ENCODE data around the gene PFKFB3. TPM values are rescaled to one million over a fixed set of nuclear protein-coding genes. Genes with fewer than 3 reads are reported as not detected.

Gene PFKFB3
- total and polyA plus RNA-seq, 9 of the 15 experiments (the other 6 are each of a cell fraction or from before 2014, with no cell fraction given) = 0.46 to 21.6 (median 7.8) TPM

DNA sequence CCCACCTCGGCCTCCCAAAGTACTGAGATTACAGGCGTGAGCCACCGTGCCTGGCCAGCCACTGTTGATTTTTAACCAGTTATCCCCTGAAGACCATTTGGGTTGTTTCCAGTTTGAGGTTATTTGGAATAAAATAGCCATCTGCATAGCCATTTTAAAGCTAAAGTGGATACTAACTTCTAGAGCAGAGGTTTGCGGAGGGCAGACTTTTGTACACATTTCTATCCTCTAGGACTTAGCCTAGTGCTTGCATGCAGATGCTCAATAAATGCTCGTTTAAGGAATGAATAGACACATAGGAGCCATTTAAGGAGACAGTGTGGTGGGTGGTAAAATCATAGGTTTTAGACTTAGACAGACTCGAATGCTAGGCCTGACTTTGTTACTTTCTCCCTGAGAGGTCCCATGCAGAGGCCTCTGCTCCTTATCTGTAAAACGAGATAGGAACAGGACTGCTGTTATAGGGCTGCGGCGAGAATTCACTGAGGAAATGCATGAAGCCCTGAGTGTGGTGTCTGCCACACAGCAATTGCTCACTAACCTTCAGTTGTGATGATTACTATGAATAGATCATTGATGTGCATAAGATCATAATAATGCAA lies 75.9 kb downstream of the PFKFB3 start:
- DNase-seq (ENCODE audit: extremely low read depth in 1 of 4, low spot score in 3 of 4) (peak in 1 of 4 experiments; percentile 14), ATAC-seq (peak; percentile 31; the same call in 1 of the 3 replicates), FAIRE-seq (peak; percentile 65)
- Histone ChIP-seq H2AFZ (ENCODE audit: low read depth, low read length) (peak overlapping the region; percentile 25; the same call in 1 of the 2 replicates), H3K4me1 (replicated peaks in 1 of 2; ENCODE audit: control insufficient read depth in 2 of 2, insufficient read depth in 2 of 2, low read length in 2 of 2) (peaks cover 5 to 17% of the 10 kb centered on the region in 2 experiments), H3K79me2 (ENCODE audit: control insufficient read depth, insufficient read depth, low read length) (no peaks in the 10 kb centered on the region), H3K9ac (ENCODE audit: insufficient read depth in 1 of 2, low read depth in 2 of 2, low read length in 2 of 2) (no peak overlapping the region), H3K9me1 (ENCODE audit: control insufficient read depth, insufficient read depth, low read length) (no peaks in the 10 kb centered on the region), H3K36me3 (ENCODE audit: control insufficient read depth, insufficient read depth, low read length) (no peaks in the 10 kb centered on the region), H3K4me3 (no peak overlapping the region), H4K20me1 (replicated peaks; ENCODE audit: control insufficient read depth, insufficient read depth, low read length) (no peaks in the 10 kb centered on the region), H3K27me3 (ENCODE audit: control insufficient read depth in 2 of 2, insufficient read depth in 2 of 2, low read length in 2 of 2) (peaks cover 3 to 14% of the 10 kb centered on the region in 2 experiments; a peak in 3 of 5 replicates), H3K27ac (ENCODE audit: extremely low read depth, low read depth, low read length) (no peak overlapping the region), H3K4me2 (ENCODE audit: insufficient read depth, low read length) (no peak overlapping the region), H3K9me3 (replicated peaks; ENCODE audit: control insufficient read depth, insufficient read depth, low read depth, low read length) (no peaks in the 10 kb centered on the region)
- no TSS peak for BruUV-seq (replicated peaks)
- 42% methylated on average over 9 of the region's 9 CpGs for WGBS (ENCODE audit: insufficient coverage, low coverage, missing lambda C conversion rate)
- TF ChIP-seq, protein P1, sequence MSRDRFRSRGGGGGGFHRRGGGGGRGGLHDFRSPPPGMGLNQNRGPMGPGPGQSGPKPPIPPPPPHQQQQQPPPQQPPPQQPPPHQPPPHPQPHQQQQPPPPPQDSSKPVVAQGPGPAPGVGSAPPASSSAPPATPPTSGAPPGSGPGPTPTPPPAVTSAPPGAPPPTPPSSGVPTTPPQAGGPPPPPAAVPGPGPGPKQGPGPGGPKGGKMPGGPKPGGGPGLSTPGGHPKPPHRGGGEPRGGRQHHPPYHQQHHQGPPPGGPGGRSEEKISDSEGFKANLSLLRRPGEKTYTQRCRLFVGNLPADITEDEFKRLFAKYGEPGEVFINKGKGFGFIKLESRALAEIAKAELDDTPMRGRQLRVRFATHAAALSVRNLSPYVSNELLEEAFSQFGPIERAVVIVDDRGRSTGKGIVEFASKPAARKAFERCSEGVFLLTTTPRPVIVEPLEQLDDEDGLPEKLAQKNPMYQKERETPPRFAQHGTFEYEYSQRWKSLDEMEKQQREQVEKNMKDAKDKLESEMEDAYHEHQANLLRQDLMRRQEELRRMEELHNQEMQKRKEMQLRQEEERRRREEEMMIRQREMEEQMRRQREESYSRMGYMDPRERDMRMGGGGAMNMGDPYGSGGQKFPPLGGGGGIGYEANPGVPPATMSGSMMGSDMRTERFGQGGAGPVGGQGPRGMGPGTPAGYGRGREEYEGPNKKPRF (IDR thresholded peaks at IDR 0.05; ENCODE audit: low read depth, low read length) = no peak
- TF ChIP-seq, protein P2, sequence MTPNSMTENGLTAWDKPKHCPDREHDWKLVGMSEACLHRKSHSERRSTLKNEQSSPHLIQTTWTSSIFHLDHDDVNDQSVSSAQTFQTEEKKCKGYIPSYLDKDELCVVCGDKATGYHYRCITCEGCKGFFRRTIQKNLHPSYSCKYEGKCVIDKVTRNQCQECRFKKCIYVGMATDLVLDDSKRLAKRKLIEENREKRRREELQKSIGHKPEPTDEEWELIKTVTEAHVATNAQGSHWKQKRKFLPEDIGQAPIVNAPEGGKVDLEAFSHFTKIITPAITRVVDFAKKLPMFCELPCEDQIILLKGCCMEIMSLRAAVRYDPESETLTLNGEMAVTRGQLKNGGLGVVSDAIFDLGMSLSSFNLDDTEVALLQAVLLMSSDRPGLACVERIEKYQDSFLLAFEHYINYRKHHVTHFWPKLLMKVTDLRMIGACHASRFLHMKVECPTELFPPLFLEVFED (CRISPR knock-in tag; conservative IDR thresholded peaks at IDR 0.05) = no peak
- TF ChIP-seq MYBL2 (IDR thresholded peaks at IDR 0.05; ENCODE audit: low read depth) = no peak
- no peak for TF ChIP-seq MYBL2 (CRISPR knock-in tag; IDR thresholded peaks at IDR 0.05; ENCODE audit: borderline replicate concordance)
- TF ChIP-seq, protein P3, sequence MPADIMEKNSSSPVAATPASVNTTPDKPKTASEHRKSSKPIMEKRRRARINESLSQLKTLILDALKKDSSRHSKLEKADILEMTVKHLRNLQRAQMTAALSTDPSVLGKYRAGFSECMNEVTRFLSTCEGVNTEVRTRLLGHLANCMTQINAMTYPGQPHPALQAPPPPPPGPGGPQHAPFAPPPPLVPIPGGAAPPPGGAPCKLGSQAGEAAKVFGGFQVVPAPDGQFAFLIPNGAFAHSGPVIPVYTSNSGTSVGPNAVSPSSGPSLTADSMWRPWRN (IDR thresholded peaks at IDR 0.05; ENCODE audit: low read depth) = no peak
- no peak for TF ChIP-seq RBM17 (IDR thresholded peaks at IDR 0.05; ENCODE audit: borderline replicate concordance, low read depth, low read length)
- TF ChIP-seq ZNF146 (CRISPR knock-in tag; IDR thresholded peaks at IDR 0.05; ENCODE audit: unreplicated experiment) = no peak
- TF ChIP-seq, protein P4, sequence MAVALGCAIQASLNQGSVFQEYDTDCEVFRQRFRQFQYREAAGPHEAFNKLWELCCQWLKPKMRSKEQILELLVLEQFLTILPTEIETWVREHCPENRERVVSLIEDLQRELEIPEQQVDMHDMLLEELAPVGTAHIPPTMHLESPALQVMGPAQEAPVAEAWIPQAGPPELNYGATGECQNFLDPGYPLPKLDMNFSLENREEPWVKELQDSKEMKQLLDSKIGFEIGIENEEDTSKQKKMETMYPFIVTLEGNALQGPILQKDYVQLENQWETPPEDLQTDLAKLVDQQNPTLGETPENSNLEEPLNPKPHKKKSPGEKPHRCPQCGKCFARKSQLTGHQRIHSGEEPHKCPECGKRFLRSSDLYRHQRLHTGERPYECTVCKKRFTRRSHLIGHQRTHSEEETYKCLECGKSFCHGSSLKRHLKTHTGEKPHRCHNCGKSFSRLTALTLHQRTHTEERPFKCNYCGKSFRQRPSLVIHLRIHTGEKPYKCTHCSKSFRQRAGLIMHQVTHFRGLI (CRISPR knock-in tag; IDR thresholded peaks at IDR 0.05) = no peak
- CTCF ChIA-PET (ENCODE audit: low intra/inter-chr PET ratio) = no interaction called here
- intact Hi-C loops (cut with micrococcal nuclease) (no loop called here), in situ Hi-C loops (cut with MboI) (no loop called here)
- POLR2A ChIA-PET = no interaction called here
